GM18868 (cell line): ENCODE results near the gene CCDC141.

Experiments used
- ATAC-seq: cut with Tn5 transposase; IDR thresholded peaks from one replicate; pipeline ENCODE4 v1.9.1; 2021; ENCODE audit warnings: mild to moderate bottlenecking, moderate library complexity; ENCODE audit not compliant: unreplicated experiment

Gene CCDC141

GRCh38 chr2:178834086-178834485, 215.9 kb downstream of the CCDC141 start:
- ATAC-seq = no peak

GRCh38 chr2:178833382-178833781, 216.6 kb downstream of the CCDC141 start:
- ATAC-seq = no peak

GRCh38 chr2:178830451-178830850, 219.5 kb downstream of the CCDC141 start:
- ATAC-seq = no peak

GRCh38 chr2:178829981-178830380, 220.0 kb downstream of the CCDC141 start:
- no peak for ATAC-seq

GRCh38 chr2:178829299-178829960, 220.5 kb downstream of the CCDC141 start:
- ATAC-seq = no peak

GRCh38 chr2:178828486-178828881, 221.5 kb downstream of the CCDC141 start:
- no peak for ATAC-seq

GRCh38 chr2:178827739-178828485, 222.0 kb downstream of the CCDC141 start:
- no peak for ATAC-seq

GRCh38 chr2:178827111-178827510, 222.8 kb downstream of the CCDC141 start:
- ATAC-seq = no peak

GRCh38 chr2:178825183-178825582, 224.8 kb downstream of the CCDC141 start:
- ATAC-seq = no peak

GRCh38 chr2:178824181-178824580, 225.8 kb downstream of the CCDC141 start:
- ATAC-seq = no peak

GRCh38 chr2:178819992-178820391, 229.9 kb downstream of the CCDC141 start:
- ATAC-seq = peak; percentile 94

- peak; percentile 47 for ATAC-seq
Measured at GRCh38 chr2:178819147-178819875, 230.6 kb downstream of the CCDC141 start.

GRCh38 chr2:178811901-178812300, 238.0 kb downstream of the CCDC141 start:
- ATAC-seq = no peak

- ATAC-seq = no peak
Measured at GRCh38 chr2:178811045-178811444, 238.9 kb downstream of the CCDC141 start.

- ATAC-seq = no peak
Measured at GRCh38 chr2:178810422-178810821, 239.5 kb downstream of the CCDC141 start.

GRCh38 chr2:178807227-178808008, 242.5 kb downstream of the CCDC141 start, which contains the start of gene TTN:
Gene TTN, minus strand, starts transcription at chr2:178807423. Its CDS starts 2,781 bp downstream, at chr2:178804642.
- no peak for ATAC-seq

GRCh38 chr2:178806543-178806942, 243.4 kb downstream of the CCDC141 start:
- ATAC-seq = no peak

- ATAC-seq = no peak
Measured at GRCh38 chr2:178805457-178805856, 244.5 kb downstream of the CCDC141 start.

GRCh38 chr2:178804791-178805190, 245.1 kb downstream of the CCDC141 start:
- ATAC-seq = peak; percentile 71

- no peak for ATAC-seq
Measured at GRCh38 chr2:178800510-178800909, 249.4 kb downstream of the CCDC141 start.

- ATAC-seq = no peak
Measured at GRCh38 chr2:178799305-178799704, 250.6 kb downstream of the CCDC141 start.
